Trophoblast cell (in vitro differentiated cells and primary cell): ENCODE results near the gene NDUFB5.

ENCODE experiments used
- DNase-seq, 2 donors: peaks; one replicate each; pipeline ENCODE4 v3.0.0-alpha.2; 2016
- H2AFZ ChIP-seq: 2 replicates; pipeline ENCODE4 v1.6.1; 2013; ENCODE audit warnings: low read length, moderate library complexity, mild to moderate bottlenecking; ENCODE audit not compliant: insufficient read depth, poor library complexity
- H2AK5ac ChIP-seq: 2 replicates; pipeline ENCODE4 v1.6.1; 2013; ENCODE audit warnings: mild to moderate bottlenecking, low read length
- H2BK120ac ChIP-seq: 2 replicates; pipeline ENCODE4 v1.6.1; 2013; ENCODE audit warnings: low read length, mild to moderate bottlenecking, moderate library complexity; ENCODE audit not compliant: insufficient read depth, poor library complexity
- H2BK12ac ChIP-seq: 2 replicates; pipeline ENCODE4 v1.6.1; 2013; ENCODE audit warnings: mild to moderate bottlenecking, low read length, moderate library complexity
- H2BK5ac ChIP-seq: 2 replicates; pipeline ENCODE4 v1.6.1; 2013; ENCODE audit warnings: low read length, low read depth, moderate library complexity, mild to moderate bottlenecking; ENCODE audit not compliant: poor library complexity
- H3K14ac ChIP-seq: 2 replicates; pipeline ENCODE4 v1.6.1; 2013; ENCODE audit warnings: mild to moderate bottlenecking, low read length
- H3K18ac ChIP-seq: 2 replicates; pipeline ENCODE4 v1.6.1; 2013; ENCODE audit warnings: mild to moderate bottlenecking, low read length
- H3K23ac ChIP-seq: 2 replicates; pipeline ENCODE4 v1.6.1; 2013; ENCODE audit warnings: low read length
- H3K27ac ChIP-seq: 2 replicates; pipeline ENCODE4 v1.5.1; 2013; ENCODE audit warnings: low read depth, mild to moderate bottlenecking, inconsistent platforms, low read length, moderate library complexity
- H3K27me3 ChIP-seq: 2 replicates; pipeline ENCODE4 v1.6.1; 2013; ENCODE audit warnings: inconsistent platforms, mild to moderate bottlenecking, low read length, moderate library complexity; ENCODE audit not compliant: insufficient read depth
- H3K36me3 ChIP-seq, 2 experiments: 1 replicate in 1 of 2; 2 replicates in 1 of 2; pipeline ENCODE4 v1.6.1; 2013; ENCODE audit warnings: low read length in 2 of 2, mild to moderate bottlenecking in 2 of 2, moderate library complexity in 1 of 2; ENCODE audit not compliant: insufficient read depth in 2 of 2, control insufficient read depth in 1 of 2
- H3K4ac ChIP-seq: 2 replicates; pipeline ENCODE4 v1.6.1; 2013; ENCODE audit warnings: low read depth, mild to moderate bottlenecking, low read length, moderate library complexity
- H3K4me1 ChIP-seq, 2 experiments: 1 replicate in 1 of 2; 2 replicates in 1 of 2; pipeline ENCODE4 v1.6.1; 2013; ENCODE audit warnings: low read length in 2 of 2, mild to moderate bottlenecking in 2 of 2, moderate library complexity in 1 of 2; ENCODE audit not compliant: insufficient read depth in 2 of 2, control insufficient read depth in 1 of 2
- H3K4me2 ChIP-seq: 2 replicates; pipeline ENCODE4 v1.6.1; 2013; ENCODE audit warnings: inconsistent platforms, mild to moderate bottlenecking, low read length, moderate library complexity
- H3K4me3 ChIP-seq: 2 replicates; pipeline ENCODE4 v1.5.1; 2013; ENCODE audit warnings: mild to moderate bottlenecking, low read depth, low read length, inconsistent platforms
- H3K79me1 ChIP-seq: one replicate; pipeline ENCODE4 v1.6.1; 2013; ENCODE audit warnings: low read length
- H3K79me2 ChIP-seq: 2 replicates; pipeline ENCODE4 v1.6.1; 2013; ENCODE audit warnings: low read length, mild to moderate bottlenecking; ENCODE audit not compliant: control insufficient read depth, insufficient read depth, poor library complexity
- H3K9ac ChIP-seq: 2 replicates; pipeline ENCODE4 v1.6.1; 2013; ENCODE audit warnings: mild to moderate bottlenecking, low read length
- H3K9me3 ChIP-seq: 2 replicates; pipeline ENCODE4 v1.6.1; 2013; ENCODE audit warnings: low read depth, mild to moderate bottlenecking, control low read depth, inconsistent platforms, low read length; ENCODE audit not compliant: insufficient read depth
- H4K12ac ChIP-seq: 2 replicates; pipeline ENCODE4 v1.6.1; 2013; ENCODE audit warnings: low read depth, mild to moderate bottlenecking, low read length, moderate library complexity
- H4K8ac ChIP-seq: 2 replicates; pipeline ENCODE4 v1.6.1; 2013; ENCODE audit warnings: low read depth, mild to moderate bottlenecking, low read length, moderate library complexity
- H4K91ac ChIP-seq: one replicate; pipeline ENCODE4 v1.6.1; 2013; ENCODE audit warnings: low read depth, mild to moderate bottlenecking, low read length, moderate library complexity
- WGBS: extraction: QIAGEN DNeasy Blood & Tissue Kit; methylation state at CpG from one replicate; pipeline ENCODE4 v1.1.7; 2013; ENCODE audit warnings: missing lambda C conversion rate; ENCODE audit not compliant: insufficient read length, insufficient coverage; ENCODE audit errors: extremely low coverage; 5-methylcytosine and 5-hydroxymethylcytosine counted together

NDUFB5 gene

DNA sequence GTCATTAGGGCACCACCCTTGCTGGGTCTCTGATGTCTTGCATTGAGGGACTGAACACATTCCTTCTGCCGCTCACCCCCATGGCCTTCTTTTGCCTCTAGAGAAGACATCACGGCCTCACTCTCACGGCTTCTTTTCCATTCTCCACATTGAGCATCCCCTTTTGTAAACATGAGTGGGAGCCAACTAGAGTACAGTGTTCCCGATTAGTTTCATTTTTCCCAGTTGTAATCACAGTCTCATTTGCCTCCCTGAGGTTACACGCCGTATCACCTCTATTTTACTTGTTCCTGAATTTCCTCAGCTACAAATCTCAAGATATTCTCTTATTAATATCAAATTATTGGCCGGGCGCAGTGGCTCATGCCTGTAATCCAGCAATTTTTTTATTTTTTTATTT, 65.7 kb downstream of the NDUFB5 start:
- Histone ChIP-seq H2AK5ac (no peak overlapping the region), H3K79me2 (peaks cover 2% of the 10 kb centered on the region), H3K79me1 (peaks cover 5% of the 10 kb centered on the region), H3K4me1 (peaks cover 19 to 23% of the 10 kb centered on the region in 2 experiments), H3K9ac (no peak overlapping the region), H3K23ac (no peak overlapping the region), H3K4me2 (no peak overlapping the region), H3K4me3 (no peak overlapping the region), H2BK12ac (no peak overlapping the region), H4K8ac (no peak overlapping the region), H3K14ac (no peak overlapping the region), H3K27me3 (no peaks in the 10 kb centered on the region), H3K4ac (no peak overlapping the region), H3K27ac (no peak overlapping the region), H3K9me3 (no peaks in the 10 kb centered on the region), H2BK120ac (no peak overlapping the region), H3K36me3 (no peaks in the 10 kb centered on the region), H4K12ac (no peak overlapping the region), H3K18ac (no peak overlapping the region), H2BK5ac (no peak overlapping the region), H2AFZ (no peak overlapping the region), H4K91ac (no peak overlapping the region)
- no peak for DNase-seq
- no CpG with 5 or more reads among the region's 8 CpGs for WGBS

DNA sequence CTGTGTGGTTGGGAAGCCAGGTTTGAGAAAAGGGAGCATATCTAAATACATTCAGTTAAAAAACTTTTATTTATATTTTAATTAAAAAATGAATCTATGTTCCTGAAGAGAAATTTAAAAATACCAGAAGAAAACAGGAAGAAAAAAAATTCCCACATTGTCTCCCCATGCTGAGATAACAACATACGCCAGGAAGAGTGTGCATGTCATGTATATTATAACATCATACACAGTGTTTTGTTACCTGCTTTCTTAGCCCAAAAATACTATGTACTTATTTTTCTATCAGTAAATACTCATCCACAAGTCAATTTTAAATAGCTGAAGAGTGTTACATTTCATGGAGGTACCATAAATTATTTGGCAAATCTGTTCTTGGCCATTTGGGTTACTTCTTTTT, 66.7 kb downstream of the NDUFB5 start:
- H3K36me3 ChIP-seq, result no peaks in the 10 kb centered on the region
- peaks cover 5% of the 10 kb centered on the region for H3K79me1 ChIP-seq
- H3K4ac ChIP-seq, result no peak overlapping the region
- no peak overlapping the region for H3K23ac ChIP-seq
- no peak overlapping the region for H4K91ac ChIP-seq
- WGBS, result no CpG with 5 or more reads among the region's 1 CpG
- no peak overlapping the region for H3K14ac ChIP-seq
- no peak overlapping the region for H3K4me2 ChIP-seq
- no peak overlapping the region for H3K4me3 ChIP-seq
- H3K27ac ChIP-seq, result no peak overlapping the region
- no peak for DNase-seq
- H3K4me1 ChIP-seq, result peaks cover 16 to 20% of the 10 kb centered on the region in 2 experiments
- no peak overlapping the region for H3K9ac ChIP-seq
- H3K9me3 ChIP-seq, result no peaks in the 10 kb centered on the region
- no peak overlapping the region for H2BK120ac ChIP-seq
- no peak overlapping the region for H4K8ac ChIP-seq
- H2AFZ ChIP-seq, result no peak overlapping the region
- no peak overlapping the region for H2AK5ac ChIP-seq
- no peak overlapping the region for H2BK5ac ChIP-seq
- H3K27me3 ChIP-seq, result no peaks in the 10 kb centered on the region
- no peak overlapping the region for H4K12ac ChIP-seq
- H3K18ac ChIP-seq, result no peak overlapping the region
- peaks cover 2% of the 10 kb centered on the region for H3K79me2 ChIP-seq
- no peak overlapping the region for H2BK12ac ChIP-seq

DNA sequence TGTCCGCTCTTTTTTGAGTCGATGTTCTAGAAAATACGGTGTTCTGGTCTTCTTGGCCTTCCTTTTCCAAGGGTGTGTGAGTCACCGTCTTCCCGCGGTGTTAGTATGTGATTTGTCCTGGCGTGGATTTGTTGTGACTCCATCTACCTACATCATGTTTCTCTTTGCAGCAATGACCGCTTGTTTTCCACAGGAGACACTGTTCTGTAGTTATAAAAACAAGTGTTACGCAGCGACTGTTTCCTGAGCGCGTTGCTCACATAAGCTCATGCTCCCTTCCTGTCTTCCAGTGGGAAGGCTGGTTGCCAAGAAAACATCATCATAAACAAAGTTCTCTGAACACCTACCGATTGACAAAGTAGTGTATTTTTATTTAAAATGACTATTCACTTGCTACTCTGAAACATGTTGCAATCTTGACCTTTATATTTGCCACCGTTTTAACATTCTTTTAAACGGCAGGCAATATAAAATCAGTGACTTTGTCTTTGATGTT, 67.2 kb downstream of the NDUFB5 start:
- H3K14ac ChIP-seq, result no peak overlapping the region
- no peak overlapping the region for H3K4ac ChIP-seq
- no CpG with 5 or more reads among the region's 15 CpGs for WGBS

GRCh38 chr3:179672918-179673317, 68.3 kb downstream of the NDUFB5 start:
- no peak overlapping the region for H3K4me3 ChIP-seq
- H2BK120ac ChIP-seq, result no peak overlapping the region
- no peaks in the 10 kb centered on the region for H3K36me3 ChIP-seq
- no peak overlapping the region for H2BK12ac ChIP-seq
- no peak overlapping the region for H2AFZ ChIP-seq
- no peak overlapping the region for H2AK5ac ChIP-seq
- H3K79me1 ChIP-seq, result peaks cover 5% of the 10 kb centered on the region
- H4K91ac ChIP-seq, result no peak overlapping the region
- H3K4me1 ChIP-seq, result peaks cover 15 to 16% of the 10 kb centered on the region in 2 experiments
- H3K9me3 ChIP-seq, result no peaks in the 10 kb centered on the region
- H3K79me2 ChIP-seq, result peaks cover 2% of the 10 kb centered on the region
- no peak overlapping the region for H3K27ac ChIP-seq
- no peak overlapping the region for H3K9ac ChIP-seq
- no peak overlapping the region for H3K4ac ChIP-seq
- H3K18ac ChIP-seq, result no peak overlapping the region
- no peak overlapping the region for H3K23ac ChIP-seq
- H3K14ac ChIP-seq, result no peak overlapping the region
- no peak overlapping the region for H2BK5ac ChIP-seq
- no CpG with 5 or more reads among the region's 4 CpGs for WGBS
- peak; percentile 95 to 99 for DNase-seq
- peak overlapping the region; percentile 23 for H3K4me2 ChIP-seq
- no peaks in the 10 kb centered on the region for H3K27me3 ChIP-seq
- H4K12ac ChIP-seq, result no peak overlapping the region
- no peak overlapping the region for H4K8ac ChIP-seq

More for the DNA sequence above, 67.2 kb downstream of the NDUFB5 start:
- Histone ChIP-seq H3K27me3 (no peaks in the 10 kb centered on the region), H3K18ac (no peak overlapping the region), H2BK12ac (no peak overlapping the region), H4K91ac (no peak overlapping the region), H3K27ac (no peak overlapping the region), H3K4me2 (no peak overlapping the region), H2AFZ (no peak overlapping the region), H3K9me3 (no peaks in the 10 kb centered on the region), H3K79me1 (peaks cover 5% of the 10 kb centered on the region), H2BK5ac (no peak overlapping the region), H4K12ac (no peak overlapping the region), H3K23ac (no peak overlapping the region), H3K79me2 (peaks cover 2% of the 10 kb centered on the region), H2BK120ac (no peak overlapping the region), H3K36me3 (no peaks in the 10 kb centered on the region), H3K9ac (no peak overlapping the region), H4K8ac (no peak overlapping the region), H3K4me1 (peaks cover 15 to 16% of the 10 kb centered on the region in 2 experiments), H2AK5ac (no peak overlapping the region), H3K4me3 (no peak overlapping the region)
- DNase-seq, result peak; percentile 65 to 85
